Activated CD4-positive, alpha-beta T cell treated with anti-CD3 and anti-CD28 coated beads for 36 hours (primary cell): Measurements from ENCODE around the gene PRRG2. TPM values are rescaled to one million over a fixed set of nuclear protein-coding genes. Genes with fewer than 3 reads are reported as not detected.
A peak's percentile ranks its signal among the peaks of the same experiment; 100 is the strongest.

Source experiments
- ATAC-seq: fragments of 200-7000 bp; cut with Tn5 transposase; one replicate; pipeline ENCODE4 v1.10.0; 2021; ENCODE audit warnings: mild to moderate bottlenecking, moderate library complexity
- CTCF ChIA-PET: fragments of 350-600 bp; sonication (Branson Sonifier 250); formaldehyde crosslinking; loops from one replicate; lab custom pipeline; 2021; ENCODE audit warnings: antibody characterized with exemption; lab: Charles Lee
- POLR2A ChIA-PET: fragments of 350-600 bp; sonication (Branson Sonifier 250); formaldehyde crosslinking; loops from one replicate; lab custom pipeline; 2021; ENCODE audit warnings: antibody characterized with exemption, inconsistent platforms; lab: Charles Lee
- DNase-seq: peaks from one replicate; pipeline ENCODE4 v3.0.0-alpha.2; 2020
- H3K27ac Mint-ChIP-seq: one replicate; pipeline ENCODE4 v1.8.0; 2021; ENCODE audit warnings: mixed read lengths
- H3K27me3 Mint-ChIP-seq: one replicate; pipeline ENCODE4 v1.8.0; 2021; ENCODE audit warnings: mixed read lengths
- H3K36me3 Mint-ChIP-seq: one replicate; pipeline ENCODE4 v1.8.0; 2021; ENCODE audit warnings: low read depth, mixed read lengths
- H3K4me1 Mint-ChIP-seq: one replicate; pipeline ENCODE4 v1.8.0; 2021; ENCODE audit warnings: mixed read lengths
- H3K4me3 Mint-ChIP-seq: one replicate; pipeline ENCODE4 v1.8.0; 2021; ENCODE audit warnings: mild to moderate bottlenecking, moderate library complexity, mixed read lengths
- H3K9me3 Mint-ChIP-seq: one replicate; pipeline ENCODE4 v1.8.0; 2021; ENCODE audit warnings: low read depth, mixed read lengths
- intact Hi-C, 2 experiments: fragments of 100-400 bp; cut with DNase I in 1 of 2; cut with micrococcal nuclease in 1 of 2; formaldehyde crosslinking; loops; one replicate each; pipeline versions ENCODE4 v1.14.2 to v1.15.1; 2022 to 2024; cut with DNase I, micrococcal nuclease
- total RNA-seq, 2 experiments: library from RNA; stranded (reverse); gene quantifications; one replicate each; pipeline ENCODE4 v1.2.3, GENCODE V29; 2021

Gene PRRG2
- total RNA-seq, 2 experiments from 2014 or later: 0.81 to 1.6 TPM

DNA sequence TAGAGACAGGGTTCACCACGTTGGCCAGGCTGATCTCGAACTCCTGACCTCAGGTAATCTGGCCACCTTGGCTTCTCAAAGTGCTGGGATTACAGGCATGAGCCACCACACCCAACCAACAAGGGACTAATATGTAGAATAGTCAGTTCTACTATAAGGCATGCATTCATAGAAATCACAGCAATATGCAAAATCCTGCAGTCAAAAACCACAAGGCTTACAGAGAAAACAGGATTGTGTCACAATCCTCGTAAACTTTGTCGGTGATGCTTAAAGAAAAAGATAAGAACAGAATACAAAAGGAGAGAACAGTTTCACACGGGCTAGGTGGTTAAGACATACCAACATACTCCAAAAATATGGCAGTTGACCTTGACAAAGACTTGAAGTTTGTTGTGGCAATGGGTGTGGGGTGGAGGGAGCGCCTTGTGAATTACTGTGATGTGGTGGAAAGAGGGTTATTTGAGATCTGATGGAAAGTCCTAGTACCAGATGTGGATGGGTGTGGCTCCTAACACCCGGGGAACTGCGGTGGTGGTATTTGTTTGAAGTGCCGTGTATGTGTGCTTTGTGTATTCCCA is 13.2 kb upstream of the PRRG2 start:
- no peaks in the 10 kb centered on the region for H3K9me3 Mint-ChIP-seq
- DNase-seq (peak; percentile 71), ATAC-seq (peak; percentile 42)
- POLR2A ChIA-PET: interaction anchor here (1.0 kb wide), 1 partner anchor 15 kb away, joined by 3 read pairs; no protein-coding TSS in a partner anchor
- CTCF ChIA-PET: interaction anchor here (0.6 to 12.0 kb wide), 5 partner anchors 18 to 1310 kb away, joined by 3 to 161 read pairs (median 40); no protein-coding TSS in a partner anchor
- peaks cover 22% of the 10 kb centered on the region for H3K36me3 Mint-ChIP-seq
- peak overlapping the region; percentile 43 for H3K4me3 Mint-ChIP-seq
- peak overlapping the region; percentile 87 for H3K27ac Mint-ChIP-seq
- H3K4me1 Mint-ChIP-seq: peaks cover 69% of the 10 kb centered on the region
- no peaks in the 10 kb centered on the region for H3K27me3 Mint-ChIP-seq
- intact Hi-C loops: loop anchor here in 1 of 2 experiments (1.0 to 10.0 kb wide), 2 partner anchors 14 to 693 kb away; partner anchors contain the start of gene PPP1R15A

GRCh38 chr19:49570138-49570856 is 10.8 kb upstream of the PRRG2 start:
- Mint-ChIP-seq H3K4me1 (peaks cover 56% of the 10 kb centered on the region), H3K4me3 (peak overlapping the region; percentile 16), H3K27me3 (no peaks in the 10 kb centered on the region), H3K36me3 (peaks cover 11% of the 10 kb centered on the region), H3K27ac (peak overlapping the region; percentile 76), H3K9me3 (no peaks in the 10 kb centered on the region)
- ChIA-PET POLR2A (interaction anchor here (0.5 to 1.0 kb wide), 2 partner anchors 9 to 96 kb away, joined by 3 read pairs; partner anchors contain the start of gene FLT3LG), CTCF (interaction anchor here (0.7 to 8.5 kb wide), 27 partner anchors 9 to 1778 kb away, joined by 3 to 135 read pairs (median 5); partner anchors contain the start of genes NOSIP, PRRG2, RPS11 and RRAS)
- peak; percentile 54 for ATAC-seq
- peak; percentile 82 for DNase-seq
- intact Hi-C loops: loop anchor here (1.0 to 5.0 kb wide), 5 partner anchors 23 to 108 kb away; partner anchors contain the start of genes FLT3LG (in 1 of the 2) and PRMT1 (in 1 of the 2)

- Mint-ChIP-seq H3K27me3 (no peaks in the 10 kb centered on the region), H3K9me3 (no peaks in the 10 kb centered on the region), H3K27ac (peak overlapping the region; percentile 51), H3K4me1 (peaks cover 49% of the 10 kb centered on the region), H3K36me3 (peaks cover 8% of the 10 kb centered on the region), H3K4me3 (no peak overlapping the region)
- ChIA-PET POLR2A (no interaction called here), CTCF (interaction anchor here (0.6 to 8.5 kb wide), 21 partner anchors 9 to 1101 kb away, joined by 3 to 135 read pairs (median 5); partner anchors contain the start of genes NOSIP, PRRG2, RPS11 and RRAS)
- peak; percentile 58 for DNase-seq
- ATAC-seq: peak; percentile 26
- intact Hi-C loops: loop anchor here (1.0 to 5.0 kb wide), 5 partner anchors 24 to 107 kb away; partner anchors contain the start of genes FLT3LG (in 1 of the 2) and PRMT1 (in 1 of the 2)
Observed at GRCh38 chr19:49570997-49571676, 10.0 kb upstream of the PRRG2 start.

GRCh38 chr19:49573009-49573408 is 8.1 kb upstream of the PRRG2 start:
- DNase-seq (no peak), ATAC-seq (no peak)
- H3K27me3 Mint-ChIP-seq: no peaks in the 10 kb centered on the region
- intact Hi-C loops: loop anchor here in 1 of 2 experiments (5.0 kb wide), 1 partner anchor 104 kb away; the partner anchor contains the start of gene PRMT1
- peaks cover 15% of the 10 kb centered on the region for H3K36me3 Mint-ChIP-seq
- H3K27ac Mint-ChIP-seq: no peak overlapping the region
- ChIA-PET CTCF (interaction anchor here (0.6 to 8.5 kb wide), 6 partner anchors 12 to 70 kb away, joined by 3 to 135 read pairs (median 8); no protein-coding TSS in a partner anchor), POLR2A (no interaction called here)
- no peaks in the 10 kb centered on the region for H3K9me3 Mint-ChIP-seq
- peaks cover 44% of the 10 kb centered on the region for H3K4me1 Mint-ChIP-seq
- no peak overlapping the region for H3K4me3 Mint-ChIP-seq

- H3K27me3 Mint-ChIP-seq: no peaks in the 10 kb centered on the region
- no peak for ATAC-seq
- intact Hi-C loops: loop anchor here in 1 of 2 experiments (5.0 kb wide), 1 partner anchor 104 kb away; the partner anchor contains the start of gene PRMT1
- peaks cover 44% of the 10 kb centered on the region for H3K4me1 Mint-ChIP-seq
- H3K9me3 Mint-ChIP-seq: no peaks in the 10 kb centered on the region
- no peak overlapping the region for H3K4me3 Mint-ChIP-seq
- no peak overlapping the region for H3K27ac Mint-ChIP-seq
- ChIA-PET POLR2A (no interaction called here), CTCF (interaction anchor here (1.3 to 8.5 kb wide), 4 partner anchors 15 to 71 kb away, joined by 3 to 135 read pairs (median 8); no protein-coding TSS in a partner anchor)
- DNase-seq: no peak
- H3K36me3 Mint-ChIP-seq: peaks cover 15% of the 10 kb centered on the region
Observed at GRCh38 chr19:49573425-49573824, 7.7 kb upstream of the PRRG2 start.

DNA sequence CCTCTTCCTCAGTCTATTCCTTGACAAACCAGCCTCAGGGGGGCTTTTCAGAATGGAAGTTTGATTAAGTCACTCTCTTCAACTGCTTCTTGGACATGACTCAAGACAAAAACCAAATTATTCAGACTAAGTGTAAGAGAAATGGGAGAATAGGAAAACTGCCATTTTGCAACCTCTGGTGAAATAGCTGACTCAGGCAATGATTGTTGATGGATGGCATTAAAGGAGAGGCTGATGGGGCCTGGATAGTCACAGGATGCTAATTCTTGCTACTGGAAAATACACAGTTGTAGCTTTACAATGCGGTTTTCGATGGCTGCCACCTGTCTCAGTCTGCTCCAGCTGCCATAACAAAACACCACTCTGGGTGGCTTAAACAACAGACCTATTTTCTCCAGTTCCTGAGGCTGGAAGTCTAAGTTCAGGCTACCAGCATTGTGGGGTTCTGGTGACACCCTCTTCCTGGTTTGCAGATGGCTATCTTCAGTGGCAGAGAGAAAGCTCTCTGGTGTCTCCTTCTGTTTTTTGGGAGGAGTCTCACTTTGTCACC is 6.8 kb upstream of the PRRG2 start:
- no peak for ATAC-seq
- H3K4me1 Mint-ChIP-seq: peaks cover 46% of the 10 kb centered on the region
- intact Hi-C loops: loop anchor here in 1 of 2 experiments (5.0 kb wide), 1 partner anchor 103 kb away; the partner anchor contains the start of gene PRMT1

GRCh38 chr19:49579193-49579592 is 1.9 kb upstream of the PRRG2 start:
- no peaks in the 10 kb centered on the region for H3K27me3 Mint-ChIP-seq
- DNase-seq: no peak
- intact Hi-C loops: no loop called here

More for the DNA sequence above, 6.8 kb upstream of the PRRG2 start:
- Mint-ChIP-seq H3K36me3 (peaks cover 15% of the 10 kb centered on the region), H3K27me3 (no peaks in the 10 kb centered on the region), H3K9me3 (no peaks in the 10 kb centered on the region), H3K4me3 (no peak overlapping the region), H3K27ac (no peak overlapping the region)
- POLR2A ChIA-PET: interaction anchor here (0.6 kb wide), 1 partner anchor 27 kb away, joined by 3 read pairs; no protein-coding TSS in a partner anchor
- no peak for DNase-seq
- CTCF ChIA-PET: interaction anchor here (1.0 to 8.5 kb wide), 6 partner anchors 16 to 72 kb away, joined by 3 to 135 read pairs (median 6); no protein-coding TSS in a partner anchor

GRCh38 chr19:49579947-49580263 is 1.2 kb upstream of the PRRG2 start:
- intact Hi-C loops: loop anchor here (1.0 to 10.0 kb wide), 7 partner anchors 10 to 945 kb away; partner anchors contain the start of genes RRAS (in 2 of the 2), DBP (in 1 of the 2) and PIH1D1 (in 1 of the 2)
- H3K36me3 Mint-ChIP-seq: peaks cover 12% of the 10 kb centered on the region
- POLR2A ChIA-PET: interaction anchor here (0.6 to 1.8 kb wide), 6 partner anchors 10 to 90 kb away, joined by 3 to 6 read pairs (median 3); partner anchors contain the start of genes RPS11 and RRAS
- H3K27me3 Mint-ChIP-seq: no peaks in the 10 kb centered on the region
- no peaks in the 10 kb centered on the region for H3K9me3 Mint-ChIP-seq
- peak overlapping the region; percentile 89 for H3K27ac Mint-ChIP-seq
- peak overlapping the region; percentile 92 for H3K4me3 Mint-ChIP-seq
- ATAC-seq (peak; percentile 17), DNase-seq (no peak)
- CTCF ChIA-PET: interaction anchor here (0.9 to 2.8 kb wide), 15 partner anchors 10 to 101 kb away, joined by 3 to 36 read pairs (median 5); partner anchors contain the start of genes RCN3 and RRAS
- H3K4me1 Mint-ChIP-seq: peaks cover 34% of the 10 kb centered on the region

More at GRCh38 chr19:49579193-49579592, 1.9 kb upstream of the PRRG2 start:
- peak overlapping the region; percentile 89 for H3K27ac Mint-ChIP-seq
- ChIA-PET POLR2A (interaction anchor here (0.6 to 0.7 kb wide), 2 partner anchors 9 to 89 kb away, joined by 3 read pairs; no protein-coding TSS in a partner anchor), CTCF (interaction anchor here (0.6 to 2.8 kb wide), 13 partner anchors 9 to 102 kb away, joined by 3 to 36 read pairs (median 5); partner anchors contain the start of gene RCN3)
- peaks cover 12% of the 10 kb centered on the region for H3K36me3 Mint-ChIP-seq
- no peaks in the 10 kb centered on the region for H3K9me3 Mint-ChIP-seq
- peaks cover 34% of the 10 kb centered on the region for H3K4me1 Mint-ChIP-seq
- no peak for ATAC-seq
- H3K4me3 Mint-ChIP-seq: peak overlapping the region; percentile 92

- peaks cover 12% of the 10 kb centered on the region for H3K36me3 Mint-ChIP-seq
- no peaks in the 10 kb centered on the region for H3K9me3 Mint-ChIP-seq
- ATAC-seq: peak; percentile 97
- peak; percentile 98 for DNase-seq
- intact Hi-C loops: loop anchor here (1.0 to 10.0 kb wide), 7 partner anchors 10 to 946 kb away; partner anchors contain the start of genes RRAS (in 2 of the 2), DBP (in 1 of the 2) and PIH1D1 (in 1 of the 2)
- peak within 1 kb of the TSS; percentile 89 for H3K27ac Mint-ChIP-seq
- peaks cover 34% of the 10 kb centered on the region for H3K4me1 Mint-ChIP-seq
- H3K27me3 Mint-ChIP-seq: no peaks in the 10 kb centered on the region
- CTCF ChIA-PET: interaction anchor here (0.7 to 2.8 kb wide), 14 partner anchors 9 to 161 kb away, joined by 3 to 36 read pairs (median 5); partner anchors contain the start of genes RCN3 and RRAS
- H3K4me3 Mint-ChIP-seq: peak within 1 kb of the TSS; percentile 92
- POLR2A ChIA-PET: interaction anchor here (0.7 to 1.8 kb wide), 5 partner anchors 9 to 91 kb away, joined by 3 to 6 read pairs (median 3); partner anchors contain the start of genes RPS11 and RRAS
Observed at GRCh38 chr19:49580264-49581006, 681 bp upstream of the PRRG2 start, which contains the start of gene NOSIP. NOSIP (minus strand) TSS chr19:49580556; CDS start chr19:49560691, 19,865 bp downstream.
